ENCODE measurements around the gene PIK3CD. TPM values are rescaled to one million over a fixed set of nuclear protein-coding genes. Genes with fewer than 3 reads are reported as not detected.

Gene PIK3CD
- 4.0 and 4.7 TPM in 2 replicates for total RNA-seq

DNA sequence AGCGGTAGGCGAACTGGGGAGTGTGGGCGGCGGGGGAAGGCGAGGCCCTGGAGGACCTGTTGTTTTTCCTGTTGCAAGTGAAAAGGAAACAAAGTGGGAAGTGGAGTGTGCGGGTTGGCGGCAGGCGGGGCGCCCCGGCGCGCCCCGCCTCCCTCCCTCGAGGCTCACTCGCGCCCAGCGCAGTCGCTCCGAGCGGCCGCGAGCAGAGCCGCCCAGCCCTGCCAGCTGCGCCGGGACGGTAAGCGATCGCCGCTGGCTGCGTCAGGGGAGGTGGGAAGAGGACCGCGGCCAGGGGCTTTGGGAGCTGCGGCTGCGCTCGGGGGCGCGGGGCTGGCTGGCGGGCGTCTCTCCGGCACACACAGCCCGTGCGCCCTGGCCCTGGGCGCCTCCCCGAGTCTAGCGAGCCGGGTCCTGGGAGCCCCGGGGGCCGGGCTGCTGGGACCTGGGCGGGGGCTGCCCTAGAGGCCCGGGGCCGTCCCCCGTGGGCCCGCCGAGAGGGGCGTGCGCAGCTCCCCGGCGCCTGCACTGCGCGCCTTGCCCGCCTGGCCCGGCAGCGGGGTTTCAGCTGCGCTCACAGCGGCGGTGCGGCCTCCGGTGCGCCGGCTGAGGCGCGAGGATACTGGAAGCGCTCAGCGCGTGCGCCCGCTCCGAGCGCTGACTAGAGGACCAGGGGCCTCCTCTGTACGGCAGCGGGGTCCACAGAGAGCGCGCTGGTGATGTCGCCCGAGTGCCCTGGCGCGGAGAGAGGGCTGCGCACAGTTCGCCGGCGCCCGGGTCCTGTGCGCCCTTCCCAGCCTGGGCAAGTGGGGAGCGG, at the start of gene PIK3CD:
Gene PIK3CD (plus strand): TSS at position 167 of the 814 bp plus-strand sequence. CDS start 58,725 bp downstream, outside the sequence.

Other genes with a start within 250 kb of the PIK3CD start
- 4.5 and 4.9 TPM in 2 replicates for gene SLC25A33, start 112.3 kb upstream of the PIK3CD start, total RNA-seq
- gene TMEM201, start 62.8 kb upstream of the PIK3CD start, total RNA-seq, result 2.5 and 2.8 TPM in 2 replicates
- 62.3 and 65.1 TPM in 2 replicates for gene CLSTN1, start 172.2 kb downstream of the PIK3CD start, total RNA-seq

Measured in dermis lymphatic vessel endothelial cell (primary cell).